Adrenal gland (tissue), 5 donors: ENCODE data around the gene LIMS2.

Source experiments
- POLR2A ChIP-seq, 2 donors: fragments of 450-650 bp; IDR thresholded peaks; one replicate each; pipeline ENCODE4 v1.6.1; 2017; ENCODE audit warnings: antibody characterized with exemption in 2 of 2, mild to moderate bottlenecking in 2 of 2, moderate library complexity in 1 of 2
- TF ChIP-seq, protein P1 (sequence below), 6 experiments: fragments of 450-650 bp in 4 of 6; fragments of 200-600 bp in 2 of 6; sonication (generic) in 1 of 6; IDR thresholded peaks; 1 replicate in 5 of 6; 2 replicates in 1 of 6; pipeline versions ENCODE4 v1.5.1 to v1.8.0; 2016 to 2021; ENCODE audit warnings: antibody characterized with exemption in 6 of 6, mild to moderate bottlenecking in 2 of 6, moderate library complexity in 1 of 6
- donor health status: DM: no; HTN: no; CAD: no.

DNA sequence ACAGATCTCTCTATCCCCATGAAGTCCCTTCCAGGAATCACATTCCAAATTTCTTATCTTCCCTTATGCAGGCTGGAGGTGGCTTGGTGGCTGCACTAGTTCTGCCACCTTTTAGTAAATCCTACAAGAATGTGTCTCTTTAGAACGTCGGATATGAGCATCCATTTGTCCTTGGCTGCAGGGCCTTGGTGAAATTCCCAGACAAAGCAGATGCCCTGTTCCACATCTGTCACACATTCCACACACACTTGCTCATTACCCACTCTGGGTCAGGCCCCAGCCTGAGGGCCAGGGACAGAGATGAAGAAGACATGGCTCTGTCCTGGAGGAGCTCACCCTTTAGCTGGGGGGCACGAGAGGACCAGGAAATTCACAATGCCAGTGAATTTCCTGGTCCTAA is 60.6 kb downstream of the LIMS2 start:
- TF ChIP-seq, protein P1, sequence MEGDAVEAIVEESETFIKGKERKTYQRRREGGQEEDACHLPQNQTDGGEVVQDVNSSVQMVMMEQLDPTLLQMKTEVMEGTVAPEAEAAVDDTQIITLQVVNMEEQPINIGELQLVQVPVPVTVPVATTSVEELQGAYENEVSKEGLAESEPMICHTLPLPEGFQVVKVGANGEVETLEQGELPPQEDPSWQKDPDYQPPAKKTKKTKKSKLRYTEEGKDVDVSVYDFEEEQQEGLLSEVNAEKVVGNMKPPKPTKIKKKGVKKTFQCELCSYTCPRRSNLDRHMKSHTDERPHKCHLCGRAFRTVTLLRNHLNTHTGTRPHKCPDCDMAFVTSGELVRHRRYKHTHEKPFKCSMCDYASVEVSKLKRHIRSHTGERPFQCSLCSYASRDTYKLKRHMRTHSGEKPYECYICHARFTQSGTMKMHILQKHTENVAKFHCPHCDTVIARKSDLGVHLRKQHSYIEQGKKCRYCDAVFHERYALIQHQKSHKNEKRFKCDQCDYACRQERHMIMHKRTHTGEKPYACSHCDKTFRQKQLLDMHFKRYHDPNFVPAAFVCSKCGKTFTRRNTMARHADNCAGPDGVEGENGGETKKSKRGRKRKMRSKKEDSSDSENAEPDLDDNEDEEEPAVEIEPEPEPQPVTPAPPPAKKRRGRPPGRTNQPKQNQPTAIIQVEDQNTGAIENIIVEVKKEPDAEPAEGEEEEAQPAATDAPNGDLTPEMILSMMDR (IDR thresholded peaks at IDR 0.05): no peak
- TF ChIP-seq POLR2A (IDR thresholded peaks at IDR 0.05): no peak
